ENCODE measurements around the gene ABCC10.
"Not testable (repeated sequence)": the region's sequence is repeated elsewhere in the genome, so short reads cannot be mapped to it uniquely, and the experiment has no call there.

ABCC10 gene

GRCh38 chr6:43475516-43475915 lies 48.2 kb downstream of the ABCC10 start:
- DNase-seq = no peak

- no peak for DNase-seq
Observed at GRCh38 chr6:43476746-43477145, 49.4 kb downstream of the ABCC10 start.

- DNase-seq = peak; percentile 84
Observed at GRCh38 chr6:43477235-43478007, 50.1 kb downstream of the ABCC10 start, which contains the start of gene TJAP1. TJAP1 (plus strand) TSS chr6:43477570; CDS start chr6:43499002, 21,432 bp downstream.

GRCh38 chr6:43478008-43478372 lies 50.6 kb downstream of the ABCC10 start:
- DNase-seq = peak; percentile 19

- no peak for DNase-seq
Observed at GRCh38 chr6:43481075-43481474, 53.7 kb downstream of the ABCC10 start.

GRCh38 chr6:43481591-43482236 lies 54.4 kb downstream of the ABCC10 start:
- no peak for DNase-seq

- no peak for DNase-seq
Observed at GRCh38 chr6:43488667-43489276, 61.4 kb downstream of the ABCC10 start.

- DNase-seq = no peak
Observed at GRCh38 chr6:43489277-43490072, 62.1 kb downstream of the ABCC10 start.

GRCh38 chr6:43490523-43490939 lies 63.2 kb downstream of the ABCC10 start:
- no peak for DNase-seq

- no peak for DNase-seq
Observed at GRCh38 chr6:43491750-43492661, 64.7 kb downstream of the ABCC10 start.

GRCh38 chr6:43492673-43493072 lies 65.3 kb downstream of the ABCC10 start:
- DNase-seq = no peak

GRCh38 chr6:43493230-43493629 lies 65.9 kb downstream of the ABCC10 start:
- no peak for DNase-seq

GRCh38 chr6:43493833-43494232 lies 66.5 kb downstream of the ABCC10 start:
- DNase-seq = no peak

GRCh38 chr6:43494321-43494720 lies 67.0 kb downstream of the ABCC10 start:
- no peak for DNase-seq

- no peak for DNase-seq
Observed at GRCh38 chr6:43494766-43495165, 67.4 kb downstream of the ABCC10 start.

GRCh38 chr6:43495409-43495941 lies 68.1 kb downstream of the ABCC10 start:
- no peak for DNase-seq

GRCh38 chr6:43496370-43497128 lies 69.2 kb downstream of the ABCC10 start:
- no peak for DNase-seq

- DNase-seq = no peak
Observed at GRCh38 chr6:43497129-43497396, 69.7 kb downstream of the ABCC10 start.

GRCh38 chr6:43497689-43498088 lies 70.3 kb downstream of the ABCC10 start:
- DNase-seq = no peak

- DNase-seq = not testable (repeated sequence)
Observed at GRCh38 chr6:43498291-43498690, 71.0 kb downstream of the ABCC10 start.

Data from hematopoietic multipotent progenitor cell treated with erythropoietin and hydrocortisone succinate and interleukin-3 and kit ligand, for 8 days (in vitro differentiated cells).